Erythroblast (primary cell): ENCODE results near the gene ZNF331.

ENCODE experiments used
- GATA1 ChIP-seq: IDR thresholded peaks from 2 replicates; pipeline ENCODE4 v1.6.1; 2011; ENCODE audit warnings: low read depth, mild to moderate bottlenecking, control low read depth, low read length, moderate library complexity
- POLR2A ChIP-seq: IDR thresholded peaks from 2 replicates; pipeline ENCODE4 v1.6.1; 2011; ENCODE audit warnings: mild to moderate bottlenecking, low read length

- TF ChIP-seq POLR2A (no peak), GATA1 (no peak)
Measured at GRCh38 chr19:53507523-53508442, 30.2 kb upstream of the ZNF331 start.
